SU-DHL-6 (cell line): ENCODE results near the gene COQ6.

ENCODE experiments used
- H2AFZ ChIP-seq: fragments of 200-600 bp; sonication (generic); 2 replicates; pipeline ENCODE4 v1.6.1; 2014; ENCODE audit warnings: low read depth, mild to moderate bottlenecking, moderate library complexity, mixed read lengths, antibody characterized with exemption, low read length; ENCODE audit not compliant: severe bottlenecking
- H3F3A ChIP-seq: fragments of 200-600 bp; shearing (Covaris generic); 2 replicates; pipeline ENCODE4 v1.6.0; 2016; ENCODE audit warnings: antibody characterized with exemption, mild to moderate bottlenecking; ENCODE audit not compliant: insufficient read depth
- H3K27ac ChIP-seq: fragments of 200-600 bp; sonication (generic); 2 replicates; pipeline ENCODE4 v1.5.1; 2016; ENCODE audit warnings: low read depth, mild to moderate bottlenecking, low read length, moderate library complexity, mixed read lengths
- H3K27me3 ChIP-seq: fragments of 200-600 bp; sonication (generic), shearing (Covaris generic); 2 replicates; pipeline ENCODE4 v1.6.0; 2014; ENCODE audit warnings: mild to moderate bottlenecking, low read length
- H3K36me3 ChIP-seq: fragments of 200-600 bp; sonication (generic); 2 replicates; pipeline ENCODE4 v1.6.1; 2014; ENCODE audit warnings: mild to moderate bottlenecking, low read length, mixed read lengths
- H3K4me2 ChIP-seq: fragments of 300-600, 200-600 bp; shearing (Covaris generic), sonication (generic); 2 replicates; pipeline ENCODE4 v1.6.0; 2014; ENCODE audit warnings: low read length, low read depth, mild to moderate bottlenecking; ENCODE audit not compliant: poor library complexity, severe bottlenecking
- H3K4me3 ChIP-seq: fragments of 200-600 bp; sonication (generic); 2 replicates; pipeline ENCODE4 v1.5.1; 2014; ENCODE audit warnings: antibody characterized with exemption, low read length, mild to moderate bottlenecking, mixed read lengths; ENCODE audit not compliant: insufficient read depth, poor library complexity, severe bottlenecking
- H3K79me2 ChIP-seq: fragments of 200-600 bp; sonication (generic); 2 replicates; pipeline ENCODE4 v1.6.1; 2014; ENCODE audit warnings: mild to moderate bottlenecking, low read length, moderate library complexity; ENCODE audit not compliant: insufficient read depth
- H3K9ac ChIP-seq: fragments of 200-600 bp; sonication (generic); 2 replicates; pipeline ENCODE4 v1.7.0; 2014; ENCODE audit warnings: mild to moderate bottlenecking, low read length
- H3K9me2 ChIP-seq: fragments of 200-600 bp; sonication (generic); replicated peaks from 2 replicates; pipeline ENCODE4 v1.6.1; 2014; ENCODE audit warnings: low read length; ENCODE audit not compliant: insufficient read depth
- H3K9me3 ChIP-seq: fragments of 200-600 bp; sonication (generic); 2 replicates; pipeline ENCODE4 v1.6.1; 2014; ENCODE audit warnings: low read length, mixed read lengths; ENCODE audit not compliant: insufficient read depth
- H4K20me1 ChIP-seq: fragments of 200-600 bp; sonication (generic); 2 replicates; pipeline ENCODE4 v1.6.1; 2014; ENCODE audit warnings: low read depth, mild to moderate bottlenecking, antibody characterized with exemption, low read length, moderate library complexity, mixed read lengths
- EZH2phosphoT487 ChIP-seq: fragments of 200-600 bp; sonication (generic), shearing (Covaris generic); conservative IDR thresholded peaks from 2 replicates; pipeline ENCODE4 v1.6.1; 2018; ENCODE audit warnings: mild to moderate bottlenecking, antibody characterized with exemption, low read length, moderate library complexity, mixed read lengths
- TF ChIP-seq, protein P1 (sequence below): fragments of 200-600 bp; sonication (generic); IDR thresholded peaks from one replicate; pipeline ENCODE4 v1.5.1; 2017; ENCODE audit warnings: antibody characterized with exemption, mild to moderate bottlenecking, low read length, moderate library complexity; ENCODE audit not compliant: insufficient read depth, poor library complexity, severe bottlenecking

COQ6 gene

GRCh38 chr14:74008843-74009499 lies 58.9 kb downstream of the COQ6 start:
- no peaks in the 10 kb centered on the region for H4K20me1 ChIP-seq
- no peak overlapping the region for H3K27ac ChIP-seq
- no peak overlapping the region for H3K9ac ChIP-seq
- H3K4me3 ChIP-seq: no peak overlapping the region
- no peak for TF ChIP-seq EZH2phosphoT487
- TF ChIP-seq, protein P1, sequence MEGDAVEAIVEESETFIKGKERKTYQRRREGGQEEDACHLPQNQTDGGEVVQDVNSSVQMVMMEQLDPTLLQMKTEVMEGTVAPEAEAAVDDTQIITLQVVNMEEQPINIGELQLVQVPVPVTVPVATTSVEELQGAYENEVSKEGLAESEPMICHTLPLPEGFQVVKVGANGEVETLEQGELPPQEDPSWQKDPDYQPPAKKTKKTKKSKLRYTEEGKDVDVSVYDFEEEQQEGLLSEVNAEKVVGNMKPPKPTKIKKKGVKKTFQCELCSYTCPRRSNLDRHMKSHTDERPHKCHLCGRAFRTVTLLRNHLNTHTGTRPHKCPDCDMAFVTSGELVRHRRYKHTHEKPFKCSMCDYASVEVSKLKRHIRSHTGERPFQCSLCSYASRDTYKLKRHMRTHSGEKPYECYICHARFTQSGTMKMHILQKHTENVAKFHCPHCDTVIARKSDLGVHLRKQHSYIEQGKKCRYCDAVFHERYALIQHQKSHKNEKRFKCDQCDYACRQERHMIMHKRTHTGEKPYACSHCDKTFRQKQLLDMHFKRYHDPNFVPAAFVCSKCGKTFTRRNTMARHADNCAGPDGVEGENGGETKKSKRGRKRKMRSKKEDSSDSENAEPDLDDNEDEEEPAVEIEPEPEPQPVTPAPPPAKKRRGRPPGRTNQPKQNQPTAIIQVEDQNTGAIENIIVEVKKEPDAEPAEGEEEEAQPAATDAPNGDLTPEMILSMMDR: no peak
- no peaks in the 10 kb centered on the region for H3K9me2 ChIP-seq
- H3F3A ChIP-seq: no peaks in the 10 kb centered on the region
- H3K36me3 ChIP-seq: peaks cover 7% of the 10 kb centered on the region; the same call in 1 of the 2 replicates
- H3K79me2 ChIP-seq: no peaks in the 10 kb centered on the region
- no peaks in the 10 kb centered on the region for H3K27me3 ChIP-seq
- H2AFZ ChIP-seq: no peak overlapping the region
- H3K9me3 ChIP-seq: no peaks in the 10 kb centered on the region
- no peak overlapping the region for H3K4me2 ChIP-seq
